Vagina (tissue), 2 donors: Measurements from ENCODE around the gene FRYL.

ENCODE experiments used
- POLR2A ChIP-seq, 2 donors: fragments of 450-650 bp; IDR thresholded peaks; one replicate each; pipeline ENCODE4 v1.6.1; 2017; ENCODE audit warnings: antibody characterized with exemption in 2 of 2, mild to moderate bottlenecking in 2 of 2, moderate library complexity in 2 of 2
- POLR2AphosphoS5 ChIP-seq, 2 donors: sonication (generic); formaldehyde crosslinking; IDR thresholded peaks; one replicate each; pipeline ENCODE4 v1.9.0; 2017; ENCODE audit warnings: antibody characterized with exemption in 2 of 2, mild to moderate bottlenecking in 2 of 2, low read depth in 1 of 2; ENCODE audit not compliant: insufficient read depth in 1 of 2

DNA sequence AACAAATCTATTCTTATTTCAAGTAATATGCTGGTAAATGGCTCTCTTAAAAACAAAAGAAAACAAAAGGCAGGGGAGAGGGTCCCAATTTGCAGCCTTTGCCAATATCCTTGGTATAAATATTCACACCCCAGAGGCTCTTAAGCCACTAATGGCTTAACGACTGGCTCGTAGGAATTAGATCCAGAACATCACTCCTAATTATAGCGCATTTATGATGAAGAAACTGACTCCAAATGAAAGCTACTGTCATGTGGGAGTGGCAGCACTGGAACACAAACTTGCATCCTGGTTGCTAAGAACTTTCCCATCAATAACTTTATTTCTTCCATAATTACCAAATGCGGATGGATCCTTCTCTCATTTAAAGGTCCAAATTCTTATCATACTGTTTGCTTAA, 138.7 kb downstream of the FRYL start:
- TF ChIP-seq POLR2A (IDR thresholded peaks at IDR 0.05): no peak
- TF ChIP-seq POLR2AphosphoS5 (IDR thresholded peaks at IDR 0.05; ENCODE audit: insufficient read depth in 1 of 2, low read depth in 1 of 2): no peak
